SK-N-SH (cell line): Measurements from ENCODE around the gene UGT1A7. TPM values are rescaled to one million over a fixed set of nuclear protein-coding genes. Genes with fewer than 3 reads are reported as not detected.

ENCODE experiments used
- CTCF ChIA-PET: fragments of 300-600, 350-600 bp; formaldehyde crosslinking; extraction: SDS; loops from one replicate; lab custom pipeline; 2021; lab: Yijun Ruan, JAX
- POLR2A ChIA-PET: fragments of 350-600 bp; sonication (Branson Sonifier 250); formaldehyde crosslinking; extraction: SDS; loops from one replicate; lab custom pipeline; 2020; ENCODE audit warnings: antibody characterized with exemption, inconsistent platforms; lab: Yijun Ruan, JAX
- DNase-seq: peaks from one replicate; pipeline ENCODE4 v3.0.0; 2012
- H2AFZ ChIP-seq: fragments of 200-600 bp; sonication (generic); 2 replicates; pipeline ENCODE4 v1.8.1; 2016; ENCODE audit warnings: antibody characterized with exemption, mild to moderate bottlenecking, low read depth
- H3F3A ChIP-seq: fragments of 200-600 bp; sonication (generic); replicated peaks from 2 replicates; pipeline ENCODE3; 2016; ENCODE audit warnings: antibody characterized with exemption, mild to moderate bottlenecking; ENCODE audit not compliant: insufficient read depth
- H3K27ac ChIP-seq, 2 experiments: fragments of 200-500 bp in 1 of 2; fragments of 200-600 bp in 1 of 2; sonication (Bioruptor generic) in 1 of 2; sonication (generic), shearing (Covaris generic) in 1 of 2; 2 replicates each; pipeline versions ENCODE4 v1.5.1 to v1.6.1; 2014 to 2016; ENCODE audit warnings: low read depth in 2 of 2, inconsistent platforms in 1 of 2, low read length in 1 of 2, mild to moderate bottlenecking in 1 of 2, mixed read lengths in 1 of 2
- H3K27me3 ChIP-seq: fragments of 200-600 bp; sonication (generic), shearing (Covaris generic); 2 replicates; pipeline ENCODE4 v1.6.1; 2016; ENCODE audit warnings: mixed run types; ENCODE audit not compliant: insufficient read depth
- H3K36me3 ChIP-seq, 2 experiments: fragments of 200-500 bp in 1 of 2; fragments of 200-600 bp in 1 of 2; sonication (Bioruptor generic) in 1 of 2; sonication (generic) in 1 of 2; replicated peaks in 1 of 2; 2 replicates each; pipeline versions ENCODE3 to v1.5.1; 2014 to 2016; ENCODE audit warnings: low read length in 1 of 2, mild to moderate bottlenecking in 1 of 2; ENCODE audit not compliant: insufficient read depth in 2 of 2, control insufficient read depth in 1 of 2
- H3K4me1 ChIP-seq, 2 experiments: fragments of 200-500 bp in 1 of 2; fragments of 200-600 bp in 1 of 2; sonication (Bioruptor generic) in 1 of 2; sonication (generic), shearing (Covaris generic) in 1 of 2; 2 replicates each; pipeline versions ENCODE4 v1.5.1 to v1.6.1; 2014 to 2016; ENCODE audit warnings: low read depth in 1 of 2, low read length in 1 of 2, mixed run types in 1 of 2; ENCODE audit not compliant: insufficient read depth in 2 of 2, control insufficient read depth in 1 of 2
- H3K4me2 ChIP-seq: fragments of 200-600 bp; sonication (generic), shearing (Covaris generic); 2 replicates; pipeline ENCODE4 v1.6.1; 2017; ENCODE audit warnings: mixed run types
- H3K4me3 ChIP-seq, 2 experiments: fragments of 200-500 bp in 1 of 2; fragments of 200-600 bp in 1 of 2; sonication (Bioruptor generic) in 1 of 2; sonication (generic), shearing (Covaris generic) in 1 of 2; 2 replicates each; pipeline versions ENCODE4 v1.5.1 to v1.8.1; 2014 to 2016; ENCODE audit warnings: low read depth in 2 of 2, inconsistent platforms in 1 of 2, low read length in 1 of 2, mild to moderate bottlenecking in 1 of 2, mixed read lengths in 1 of 2, moderate library complexity in 1 of 2
- H3K79me2 ChIP-seq: fragments of 200-600 bp; sonication (generic); 2 replicates; pipeline ENCODE4 v1.8.1; 2017; ENCODE audit warnings: mild to moderate bottlenecking; ENCODE audit not compliant: insufficient read depth
- H3K9ac ChIP-seq: fragments of 200-600 bp; sonication (generic); 2 replicates; pipeline ENCODE4 v1.6.1; 2017; ENCODE audit warnings: mixed run types
- H3K9me2 ChIP-seq: fragments of 200-600 bp; sonication (generic); 2 replicates; pipeline ENCODE4 v1.6.1; 2017; ENCODE audit warnings: mixed run types
- H3K9me3 ChIP-seq: fragments of 200-600 bp; sonication (generic); 2 replicates; pipeline ENCODE4 v1.6.1; 2017; ENCODE audit warnings: mixed run types, mild to moderate bottlenecking, moderate library complexity
- H4K20me1 ChIP-seq: fragments of 200-600 bp; sonication (generic); 2 replicates; pipeline ENCODE4 v1.6.1; 2017; ENCODE audit warnings: mild to moderate bottlenecking, mixed run types; ENCODE audit not compliant: insufficient read depth
- CHD2 ChIP-seq: fragments of 150-350 bp; IDR thresholded peaks from 2 replicates; pipeline ENCODE4 v1.6.1; 2018; ENCODE audit warnings: low read length; ENCODE audit not compliant: partially characterized antibody
- ELF1 ChIP-seq: IDR thresholded peaks from 2 replicates; pipeline ENCODE4 v1.4.0; 2012
- EP300 ChIP-seq, 2 experiments: IDR thresholded peaks; 2 replicates each; pipeline versions ENCODE4 v1.4.0 to v1.6.1; 2012; ENCODE audit warnings: borderline replicate concordance in 1 of 2, low read depth in 1 of 2, low read length in 1 of 2
- FOXJ3 ChIP-seq: sonication (generic); formaldehyde crosslinking; IDR thresholded peaks from 2 replicates; pipeline ENCODE4 v1.5.1; 2020; ENCODE audit warnings: mild to moderate bottlenecking, missing genetic modification reagents
- FOXM1 ChIP-seq: IDR thresholded peaks from 2 replicates; pipeline ENCODE4 v1.4.0; 2012; ENCODE audit warnings: low read depth, mild to moderate bottlenecking
- GABPA ChIP-seq: IDR thresholded peaks from 2 replicates; pipeline ENCODE4 v1.4.0; 2012; ENCODE audit warnings: low read depth, mild to moderate bottlenecking
- MEF2A ChIP-seq: IDR thresholded peaks from 2 replicates; pipeline ENCODE4 v1.4.0; 2012; ENCODE audit warnings: low read depth, borderline replicate concordance
- MXI1 ChIP-seq: IDR thresholded peaks from 2 replicates; pipeline ENCODE4 v1.6.1; 2012; ENCODE audit warnings: mild to moderate bottlenecking, low read depth, low read length, improper control_type of control experiment
- NRF1 ChIP-seq: IDR thresholded peaks from 2 replicates; pipeline ENCODE4 v1.6.1; 2012; ENCODE audit warnings: low read depth, mild to moderate bottlenecking, low read length
- PBX3 ChIP-seq: IDR thresholded peaks from 2 replicates; pipeline ENCODE4; 2012
- POLR2AphosphoS5 ChIP-seq: IDR thresholded peaks from 2 replicates; pipeline ENCODE4 v1.6.1; 2012; ENCODE audit warnings: low read depth, low read length
- REST ChIP-seq: IDR thresholded peaks from 2 replicates; pipeline ENCODE4 v1.6.1; 2012; ENCODE audit warnings: mild to moderate bottlenecking, low read depth, low read length, moderate library complexity
- RXRA ChIP-seq: IDR thresholded peaks from 2 replicates; pipeline ENCODE4 v1.4.0; 2012; ENCODE audit warnings: low read depth, mild to moderate bottlenecking, borderline replicate concordance
- SIN3A ChIP-seq: IDR thresholded peaks from 2 replicates; pipeline ENCODE4 v1.6.1; 2012; ENCODE audit warnings: low read depth, mild to moderate bottlenecking, low read length, moderate library complexity, borderline replicate concordance
- SMC3 ChIP-seq: IDR thresholded peaks from 2 replicates; pipeline ENCODE4 v1.6.1; 2012; ENCODE audit warnings: low read depth, low read length, improper control_type of control experiment
- TCF12 ChIP-seq: IDR thresholded peaks from 2 replicates; pipeline ENCODE4 v1.4.0; 2012
- TEAD4 ChIP-seq: IDR thresholded peaks from 2 replicates; pipeline ENCODE4 v1.4.0; 2012; ENCODE audit warnings: mild to moderate bottlenecking, borderline replicate concordance; ENCODE audit not compliant: insufficient read depth
- ZBTB33 ChIP-seq: IDR thresholded peaks from 2 replicates; pipeline ENCODE4 v1.4.0; 2012; ENCODE audit warnings: low read depth, borderline replicate concordance
- WGBS: methylation state at CpG from one replicate; pipeline ENCODE4 v1.1.6; 2017; ENCODE audit warnings: low lambda C conversion rate; 5-methylcytosine and 5-hydroxymethylcytosine counted together
- polyA plus RNA-seq, 3 experiments: library from polyadenylated mRNA; depleted of rRNA; stranded (reverse); fragments of >200 nt; gene quantifications; 2 replicates each; pipeline ENCODE4 v1.2.3, GENCODE V29; 2012
- TF ChIP-seq, protein P1 (sequence below): IDR thresholded peaks from 2 replicates; pipeline ENCODE4 v1.4.0; 2012; ENCODE audit warnings: low read depth, borderline replicate concordance
- TF ChIP-seq, protein P2 (sequence below): fragments of 150-350 bp; IDR thresholded peaks from 2 replicates; pipeline ENCODE4 v1.6.1; 2017; ENCODE audit warnings: antibody characterized with exemption, low read length, low read depth, borderline replicate concordance

Gene UGT1A7
- polyA plus RNA-seq, 1 of the 3 experiments (the other 2 are of a cell fraction), result not detected

DNA sequence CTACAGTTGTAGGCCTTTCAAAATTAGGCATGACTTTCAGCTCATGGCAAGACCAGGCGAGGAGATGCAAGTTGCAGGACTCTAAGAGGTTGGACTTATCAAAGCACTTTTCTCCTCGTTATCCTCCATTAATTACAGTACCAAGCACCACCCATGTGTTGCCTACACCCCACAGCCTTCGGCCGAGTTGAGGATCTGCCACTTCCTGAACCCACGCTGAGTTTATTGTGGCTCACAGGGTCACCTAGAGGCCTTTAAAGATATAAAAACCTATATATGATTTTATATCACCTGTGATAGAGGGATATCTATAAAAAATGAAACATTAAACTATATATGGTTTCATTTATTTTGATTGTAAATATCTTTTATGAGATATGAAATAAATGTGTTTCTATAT is 42.9 kb upstream of the UGT1A7 start:
- CTCF ChIA-PET, result no interaction called here
- POLR2A ChIA-PET, result no interaction called here
- no peaks in the 10 kb centered on the region for H3K27me3 ChIP-seq

More for the DNA sequence above, 42.9 kb upstream of the UGT1A7 start:
- WGBS, result 51% methylated on average over 5 of the region's 5 CpGs
- DNase-seq, result no peak
- H3K9me3 ChIP-seq, result no peaks in the 10 kb centered on the region
- H3K27ac ChIP-seq, result no peak overlapping the region
- no peak overlapping the region for H3K9ac ChIP-seq
- no peaks in the 10 kb centered on the region for H3K9me2 ChIP-seq
- no peaks in the 10 kb centered on the region for H3K4me1 ChIP-seq
- no peaks in the 10 kb centered on the region for H4K20me1 ChIP-seq
- H3F3A ChIP-seq, result no peaks in the 10 kb centered on the region
- no peaks in the 10 kb centered on the region for H3K36me3 ChIP-seq
- H3K4me3 ChIP-seq, result no peak overlapping the region
- no peak overlapping the region for H2AFZ ChIP-seq
- TF ChIP-seq MXI1, result no peak
- no peak for TF ChIP-seq MEF2A
- TF ChIP-seq ZBTB33, result no peak
- TF ChIP-seq RXRA, result no peak
- TF ChIP-seq CHD2, result no peak
- no peak for TF ChIP-seq SIN3A
- TF ChIP-seq ELF1, result no peak
- TF ChIP-seq FOXJ3 (CRISPR knock-in tag), result no peak
- TF ChIP-seq EP300 (IDR thresholded peaks at IDR 0.05; ENCODE audit: borderline replicate concordance in 1 of 2, low read depth in 1 of 2, low read length in 1 of 2), result no peak
- TF ChIP-seq PBX3, result no peak
- no peak for TF ChIP-seq TCF12
- TF ChIP-seq GABPA, result no peak
- no peak for TF ChIP-seq FOXM1
- TF ChIP-seq, protein P1, sequence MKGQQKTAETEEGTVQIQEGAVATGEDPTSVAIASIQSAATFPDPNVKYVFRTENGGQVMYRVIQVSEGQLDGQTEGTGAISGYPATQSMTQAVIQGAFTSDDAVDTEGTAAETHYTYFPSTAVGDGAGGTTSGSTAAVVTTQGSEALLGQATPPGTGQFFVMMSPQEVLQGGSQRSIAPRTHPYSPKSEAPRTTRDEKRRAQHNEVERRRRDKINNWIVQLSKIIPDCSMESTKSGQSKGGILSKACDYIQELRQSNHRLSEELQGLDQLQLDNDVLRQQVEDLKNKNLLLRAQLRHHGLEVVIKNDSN, result no peak
- TF ChIP-seq TEAD4, result no peak
- TF ChIP-seq, protein P2, sequence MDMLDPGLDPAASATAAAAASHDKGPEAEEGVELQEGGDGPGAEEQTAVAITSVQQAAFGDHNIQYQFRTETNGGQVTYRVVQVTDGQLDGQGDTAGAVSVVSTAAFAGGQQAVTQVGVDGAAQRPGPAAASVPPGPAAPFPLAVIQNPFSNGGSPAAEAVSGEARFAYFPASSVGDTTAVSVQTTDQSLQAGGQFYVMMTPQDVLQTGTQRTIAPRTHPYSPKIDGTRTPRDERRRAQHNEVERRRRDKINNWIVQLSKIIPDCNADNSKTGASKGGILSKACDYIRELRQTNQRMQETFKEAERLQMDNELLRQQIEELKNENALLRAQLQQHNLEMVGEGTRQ, result no peak
- TF ChIP-seq REST, result no peak
- no peak for TF ChIP-seq NRF1
- no peak for TF ChIP-seq SMC3
- no peak for TF ChIP-seq POLR2AphosphoS5
- no peak overlapping the region for H3K4me2 ChIP-seq
- H3K79me2 ChIP-seq, result no peaks in the 10 kb centered on the region
